MCF 10A (cell line): ENCODE measurements around the gene C1GALT1. TPM values are rescaled to one million over a fixed set of nuclear protein-coding genes. Genes with fewer than 3 reads are reported as not detected.

ENCODE experiments used
- BruUV-seq: library from RNA; stranded (reverse); fragments of 400-500 nt; replicated peaks from 2 replicates; lab custom pipeline; 2021; lab: Mats Ljungman, UMichigan
- CTCF ChIA-PET: fragments of 300-600 bp; sonication (Branson Sonifier 250); formaldehyde crosslinking; extraction: SDS; loops from one replicate; lab custom pipeline; 2021; ENCODE audit warnings: antibody characterized with exemption, inconsistent platforms; lab: Yijun Ruan, JAX
- POLR2A ChIA-PET: fragments of 300-600, 350-650 bp; sonication (Branson Sonifier 250); formaldehyde crosslinking; extraction: SDS; loops from one replicate; lab custom pipeline; 2020; ENCODE audit warnings: antibody characterized with exemption, inconsistent platforms; lab: Yijun Ruan, JAX
- DNase-seq: peaks from one replicate; pipeline ENCODE4 v3.0.0-alpha.2; 2018; ENCODE audit not compliant: unreplicated experiment
- H3K27ac Mint-ChIP-seq: one replicate; pipeline ENCODE4 v1.8.0; 2022; ENCODE audit warnings: mild to moderate bottlenecking, low read depth, mixed read lengths; ENCODE audit not compliant: unreplicated experiment
- H3K27me3 Mint-ChIP-seq: one replicate; pipeline ENCODE4 v1.8.0; 2022; ENCODE audit warnings: mixed read lengths; ENCODE audit not compliant: insufficient read depth, unreplicated experiment
- H3K36me3 Mint-ChIP-seq: one replicate; pipeline ENCODE4 v1.8.0; 2022; ENCODE audit warnings: mild to moderate bottlenecking, moderate library complexity, mixed read lengths; ENCODE audit not compliant: insufficient read depth, unreplicated experiment
- H3K4me1 Mint-ChIP-seq: one replicate; pipeline ENCODE4 v1.8.0; 2022; ENCODE audit warnings: mixed read lengths; ENCODE audit not compliant: insufficient read depth, unreplicated experiment
- H3K4me3 Mint-ChIP-seq: one replicate; pipeline ENCODE4 v1.8.0; 2022; ENCODE audit warnings: mild to moderate bottlenecking, moderate library complexity, mixed read lengths; ENCODE audit not compliant: unreplicated experiment
- H3K9me3 Mint-ChIP-seq: one replicate; pipeline ENCODE4 v1.8.0; 2022; ENCODE audit warnings: mixed read lengths; ENCODE audit not compliant: unreplicated experiment
- CTCF ChIP-seq: fragments of 200-600 bp; IDR thresholded peaks from one replicate; pipeline ENCODE4 v1.8.0; 2022; ENCODE audit warnings: antibody characterized with exemption, mild to moderate bottlenecking; ENCODE audit not compliant: unreplicated experiment
- intact Hi-C: fragments of 100-400 bp; cut with micrococcal nuclease; formaldehyde crosslinking; loops from 2 replicates; pipeline ENCODE4 v1.14.1; 2022
- total RNA-seq: library from RNA; stranded (reverse); gene quantifications from 2 replicates; pipeline ENCODE4 v1.2.3, GENCODE V29; 2022

C1GALT1 gene
- total RNA-seq, 1 experiment from 2014 or later = 30.9 TPM

GRCh38 chr7:7221599-7222038, 39.3 kb downstream of the C1GALT1 start:
- H3K4me1 Mint-ChIP-seq = peaks cover 24% of the 10 kb centered on the region
- ChIA-PET CTCF (interaction anchor here (0.8 to 1.6 kb wide), 6 partner anchors 9 to 217 kb away, joined by 3 to 4 read pairs (median 3); no protein-coding TSS in a partner anchor), POLR2A (interaction anchor here (0.7 to 6.9 kb wide), 17 partner anchors 9 to 343 kb away, joined by 3 to 55 read pairs (median 3); partner anchors contain the start of gene C1GALT1)
- intact Hi-C loops = no loop called here
- peaks cover 14% of the 10 kb centered on the region for H3K9me3 Mint-ChIP-seq
- H3K36me3 Mint-ChIP-seq = peaks cover 24% of the 10 kb centered on the region
- peak; percentile 89 for DNase-seq
- no peak for TF ChIP-seq CTCF
- H3K4me3 Mint-ChIP-seq = peak overlapping the region; percentile 31
- H3K27ac Mint-ChIP-seq = peak overlapping the region; percentile 92
- no TSS peak for BruUV-seq
- H3K27me3 Mint-ChIP-seq = no peaks in the 10 kb centered on the region

- Mint-ChIP-seq H3K9me3 (peaks cover 8% of the 10 kb centered on the region), H3K36me3 (peaks cover 9% of the 10 kb centered on the region), H3K4me3 (no peak overlapping the region), H3K27me3 (no peaks in the 10 kb centered on the region), H3K4me1 (peaks cover 19% of the 10 kb centered on the region), H3K27ac (no peak overlapping the region)
- no peak for DNase-seq
- POLR2A ChIA-PET = interaction anchor here (2.6 to 6.9 kb wide), 2 partner anchors 22 to 40 kb away, joined by 16 to 55 read pairs; partner anchors contain the start of gene C1GALT1
- TF ChIP-seq CTCF = no peak
- CTCF ChIA-PET = interaction anchor here (0.7 kb wide), 1 partner anchor 147 kb away, joined by 5 read pairs; no protein-coding TSS in a partner anchor
- intact Hi-C loops = no loop called here
- no TSS peak for BruUV-seq
These were observed 40.9 kb downstream of the C1GALT1 start for GRCh38 chr7:7223250-7223649.

DNA sequence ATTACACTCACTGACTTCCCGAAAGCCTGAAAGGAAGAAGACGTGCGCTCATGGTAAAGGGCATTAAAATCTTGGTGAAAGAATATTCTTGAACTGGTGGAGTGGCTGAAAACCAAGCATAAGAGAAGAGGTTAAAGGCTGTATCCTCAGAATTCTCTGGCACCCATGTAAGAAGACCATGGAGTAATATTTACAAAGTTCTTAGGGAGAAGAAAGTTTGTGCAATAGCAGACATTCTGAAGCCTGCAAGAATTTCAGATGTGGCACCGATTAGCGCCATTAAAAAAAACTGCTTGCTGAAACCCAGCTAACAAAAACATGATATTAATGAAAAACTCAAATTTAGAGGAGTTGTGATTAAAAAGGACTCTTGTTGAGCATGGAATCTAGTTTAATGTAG, 44.1 kb downstream of the C1GALT1 start:
- no TSS peak for BruUV-seq
- POLR2A ChIA-PET = no interaction called here
- intact Hi-C loops = no loop called here
- CTCF ChIA-PET = no interaction called here
- peaks cover 17% of the 10 kb centered on the region for H3K9me3 Mint-ChIP-seq
- H3K4me1 Mint-ChIP-seq = peaks cover 14% of the 10 kb centered on the region
- H3K27ac Mint-ChIP-seq = no peak overlapping the region
- H3K27me3 Mint-ChIP-seq = no peaks in the 10 kb centered on the region
- TF ChIP-seq CTCF = no peak
- no peak for DNase-seq
- H3K36me3 Mint-ChIP-seq = no peaks in the 10 kb centered on the region
- no peak overlapping the region for H3K4me3 Mint-ChIP-seq

DNA sequence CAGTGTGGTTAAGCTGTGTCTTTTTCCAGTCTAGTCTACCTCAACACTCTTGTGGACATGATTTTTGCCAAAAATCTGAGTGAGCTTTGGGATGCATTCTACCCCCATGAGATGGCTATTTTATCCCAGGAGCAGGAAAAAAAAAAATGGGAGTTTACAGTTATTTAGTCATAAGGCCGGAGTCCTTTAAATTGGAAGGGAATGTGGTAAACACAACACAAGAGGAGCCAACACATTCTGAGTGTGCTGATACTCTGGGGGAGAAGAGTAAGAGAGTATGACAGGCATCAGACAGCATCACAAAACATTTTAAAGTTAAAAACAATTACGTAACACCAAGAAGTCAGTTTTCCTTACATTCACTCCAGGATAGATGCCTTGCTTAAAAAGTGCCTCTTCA, 46.1 kb downstream of the C1GALT1 start:
- intact Hi-C loops = no loop called here
- BruUV-seq = no TSS peak
- H3K36me3 Mint-ChIP-seq = no peaks in the 10 kb centered on the region
- no peaks in the 10 kb centered on the region for H3K27me3 Mint-ChIP-seq
- peak overlapping the region; percentile 31 for H3K27ac Mint-ChIP-seq
- H3K4me1 Mint-ChIP-seq = peaks cover 6% of the 10 kb centered on the region
- CTCF ChIA-PET = interaction anchor here (0.6 to 0.8 kb wide), 4 partner anchors 9 to 137 kb away, joined by 3 to 4 read pairs (median 3); no protein-coding TSS in a partner anchor
- DNase-seq = no peak
- POLR2A ChIA-PET = interaction anchor here (0.6 to 1.5 kb wide), 5 partner anchors 9 to 274 kb away, joined by 3 to 8 read pairs (median 4); no protein-coding TSS in a partner anchor
- TF ChIP-seq CTCF = no peak
- H3K4me3 Mint-ChIP-seq = no peak overlapping the region
- H3K9me3 Mint-ChIP-seq = peaks cover 27% of the 10 kb centered on the region
